ENCODE results near the gene ATRAID.
"Not testable (repeated sequence)": the region's sequence is repeated elsewhere in the genome, so short reads cannot be mapped to it uniquely, and the experiment has no call there.

ATRAID gene

DNA sequence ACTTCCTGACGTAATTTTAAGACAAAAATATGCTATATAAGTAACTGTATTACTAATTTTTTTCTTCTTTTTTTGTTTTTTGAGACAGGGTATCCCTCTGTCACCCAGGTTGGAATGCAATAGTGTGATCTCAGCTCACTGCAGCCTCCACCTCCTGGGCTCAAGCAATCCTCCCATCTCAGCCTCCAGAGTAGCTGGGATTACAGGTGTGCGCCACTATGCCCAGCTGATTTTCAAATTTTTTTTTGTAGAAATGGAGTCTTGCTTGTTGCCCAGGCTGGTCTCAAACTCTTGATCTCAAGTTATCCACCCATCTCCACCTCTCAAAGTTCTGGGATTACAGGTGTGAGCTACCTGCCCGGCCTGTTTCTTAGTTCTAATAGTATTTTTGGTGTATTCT lies 33.4 kb upstream of the ATRAID start:
- TF ChIP-seq POLR2A (IDR thresholded peaks at IDR 0.05; ENCODE audit: low read depth, low read length) = no peak
- no peak for TF ChIP-seq TAF1 (IDR thresholded peaks at IDR 0.05; ENCODE audit: borderline replicate concordance, low read depth, low read length)
- TF ChIP-seq POLR2AphosphoS5 (IDR thresholded peaks at IDR 0.05; ENCODE audit: low read depth, low read length) = no peak
- DNase-seq (ENCODE audit: insufficient read length) (no peak), FAIRE-seq (no peak)

DNA sequence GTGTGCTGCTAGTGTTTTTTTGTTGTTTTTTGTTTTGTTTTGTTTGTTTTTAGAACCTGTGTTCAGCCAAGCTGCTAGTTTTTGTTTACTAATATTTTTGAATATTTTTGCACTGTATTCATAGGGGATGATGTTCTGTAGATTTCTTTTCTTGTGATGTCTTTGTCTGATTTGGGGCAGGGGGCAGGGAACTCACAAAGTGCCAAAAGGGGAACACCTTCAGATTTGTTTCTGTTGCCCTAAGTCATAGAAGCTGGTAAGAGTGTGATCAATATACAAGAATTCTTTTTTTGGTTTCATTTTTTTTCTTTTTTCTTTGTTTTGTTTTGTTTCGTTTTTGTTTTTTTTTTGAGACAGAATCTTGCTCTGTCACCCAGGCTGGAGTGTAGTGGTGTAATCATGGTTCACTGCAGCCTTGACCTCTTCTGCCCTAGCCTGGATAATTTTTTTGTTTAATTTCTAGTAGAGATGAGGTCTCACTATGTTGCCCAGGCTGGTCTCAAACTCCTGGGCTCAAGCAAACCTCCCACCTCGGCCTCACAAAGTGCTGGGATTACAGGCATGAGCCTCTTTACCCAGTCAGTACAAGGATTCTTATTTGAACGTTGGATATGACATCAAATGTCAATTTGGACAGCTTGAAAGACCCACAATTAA lies 32.4 kb upstream of the ATRAID start:
- DNase-seq (ENCODE audit: insufficient read length) = no peak
- FAIRE-seq = no peak
- TF ChIP-seq POLR2AphosphoS5 (IDR thresholded peaks at IDR 0.05; ENCODE audit: low read depth, low read length) (no peak), POLR2A (IDR thresholded peaks at IDR 0.05; ENCODE audit: low read depth, low read length) (no peak), TAF1 (IDR thresholded peaks at IDR 0.05; ENCODE audit: borderline replicate concordance, low read depth, low read length) (no peak)

DNA sequence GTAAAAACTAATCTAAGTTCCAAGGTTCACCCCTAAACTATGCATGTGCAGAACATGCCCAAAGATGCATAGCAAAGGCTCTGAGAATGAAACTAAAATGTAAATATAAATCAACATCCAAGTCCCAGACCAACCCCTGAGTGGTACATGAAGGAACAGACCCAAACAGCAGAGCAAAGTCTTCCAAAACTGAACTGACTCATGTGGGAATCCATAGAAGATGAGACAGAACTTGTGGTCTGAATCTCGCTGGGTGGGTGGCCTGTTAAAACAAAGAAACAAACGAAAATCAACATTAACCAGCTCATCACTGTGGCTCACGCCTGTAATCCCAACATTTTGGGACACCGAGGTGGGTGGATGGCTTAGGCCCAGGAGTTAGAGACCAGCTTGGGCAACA lies 29.5 kb upstream of the ATRAID start:
- FAIRE-seq (no peak), DNase-seq (ENCODE audit: insufficient read length) (no peak)
- no peak for TF ChIP-seq TAF1 (IDR thresholded peaks at IDR 0.05; ENCODE audit: borderline replicate concordance, low read depth, low read length)
- no peak for TF ChIP-seq POLR2A (IDR thresholded peaks at IDR 0.05; ENCODE audit: low read depth, low read length)
- no peak for TF ChIP-seq POLR2AphosphoS5 (IDR thresholded peaks at IDR 0.05; ENCODE audit: low read depth, low read length)

DNA sequence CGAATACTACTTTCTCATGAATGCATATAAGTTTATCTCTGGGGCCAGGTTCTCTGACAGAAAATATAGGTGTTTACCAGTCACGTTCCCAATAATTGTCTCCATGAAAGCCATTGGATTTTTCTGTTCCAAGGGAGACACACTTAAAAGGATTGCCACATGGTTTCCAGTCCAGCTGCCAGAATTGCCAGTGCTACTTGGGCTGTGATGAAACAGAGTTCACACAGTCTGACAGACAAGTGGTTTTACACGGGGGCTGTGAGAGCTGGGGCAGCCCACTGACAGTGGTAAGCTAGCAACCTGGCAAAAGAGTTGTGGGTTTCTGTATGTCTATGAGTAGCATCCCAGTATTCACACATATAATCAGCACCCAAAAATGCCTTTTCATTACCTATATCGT lies 27.7 kb upstream of the ATRAID start:
- no peak for DNase-seq (ENCODE audit: insufficient read length)
- FAIRE-seq = no peak
- TF ChIP-seq POLR2AphosphoS5 (IDR thresholded peaks at IDR 0.05; ENCODE audit: low read depth, low read length) (no peak), POLR2A (IDR thresholded peaks at IDR 0.05; ENCODE audit: low read depth, low read length) (no peak), TAF1 (IDR thresholded peaks at IDR 0.05; ENCODE audit: borderline replicate concordance, low read depth, low read length) (no peak)

DNA sequence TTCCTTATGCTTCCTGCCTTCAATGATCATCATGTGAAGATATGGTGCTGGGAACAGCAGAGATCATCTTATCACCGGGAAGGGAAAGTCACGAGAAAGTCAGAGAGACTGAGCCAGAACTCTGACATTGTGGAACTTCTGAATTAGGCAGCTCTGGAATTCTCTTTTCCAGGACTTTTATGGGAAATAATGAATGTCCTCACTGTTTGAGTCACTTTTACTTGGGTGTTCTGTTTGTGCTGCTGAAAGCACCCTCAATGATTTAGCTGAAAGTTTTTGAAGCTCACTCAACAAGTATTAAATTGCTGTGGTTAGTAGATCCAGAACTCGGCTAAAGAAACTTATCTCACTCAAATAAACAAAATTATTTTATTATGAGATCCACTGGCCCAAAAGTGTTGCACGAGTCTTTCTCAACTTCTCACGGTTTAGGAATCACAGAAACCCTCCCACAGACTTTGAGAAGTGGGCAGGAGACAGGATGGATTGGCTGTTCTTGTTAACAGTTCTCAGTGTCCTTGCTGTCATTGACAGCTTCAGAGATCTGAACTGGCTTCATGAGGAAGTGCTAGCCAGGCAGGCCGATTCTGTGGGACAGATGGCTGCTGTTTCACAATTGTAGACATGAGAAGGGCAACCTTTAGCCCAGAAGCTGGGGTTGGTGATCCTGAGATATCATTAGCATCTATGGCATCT lies 26.4 kb upstream of the ATRAID start:
- DNase-seq (ENCODE audit: insufficient read length) (no peak), FAIRE-seq (no peak)

DNA sequence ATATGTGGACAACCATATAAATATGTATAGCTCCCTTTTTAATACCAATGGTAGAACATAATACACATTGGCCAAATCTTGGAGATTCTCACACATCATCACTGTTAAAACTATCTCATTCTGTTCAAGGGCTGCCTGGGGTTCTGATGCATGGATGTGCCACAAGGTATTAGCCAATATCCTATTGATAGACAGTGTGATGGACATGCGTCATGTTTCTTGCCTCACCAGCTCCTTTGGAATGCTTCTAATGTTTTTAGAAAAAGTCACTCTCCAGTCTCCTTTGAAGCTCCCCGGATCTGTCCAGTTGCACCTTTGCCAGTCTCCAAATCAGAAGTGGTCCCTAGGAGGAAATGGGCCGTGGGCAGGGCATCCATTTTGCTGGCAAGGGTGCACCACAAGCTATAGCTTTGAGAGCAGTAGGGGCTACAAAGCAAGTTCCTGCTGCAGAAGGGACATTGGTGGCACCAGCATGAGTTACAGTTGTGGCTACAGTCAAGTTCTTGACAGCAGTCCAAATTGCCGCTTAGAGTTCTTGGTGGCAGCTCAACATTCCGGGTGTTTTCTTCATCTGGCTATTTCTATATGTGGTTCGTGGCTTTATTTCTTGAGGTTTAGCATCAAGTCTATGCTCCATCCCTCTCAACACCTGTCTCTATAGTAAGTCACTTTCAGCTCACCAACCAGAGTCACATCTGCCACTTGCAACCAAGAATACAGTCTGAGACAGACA lies 25.1 kb upstream of the ATRAID start:
- FAIRE-seq = no peak
- no peak for TF ChIP-seq TAF1 (IDR thresholded peaks at IDR 0.05; ENCODE audit: borderline replicate concordance, low read depth, low read length)
- TF ChIP-seq POLR2A (IDR thresholded peaks at IDR 0.05; ENCODE audit: low read depth, low read length) = no peak
- no peak for TF ChIP-seq POLR2AphosphoS5 (IDR thresholded peaks at IDR 0.05; ENCODE audit: low read depth, low read length)
- no peak for DNase-seq (ENCODE audit: insufficient read length)

More for the DNA sequence above, 26.4 kb upstream of the ATRAID start:
- TF ChIP-seq POLR2A (IDR thresholded peaks at IDR 0.05; ENCODE audit: low read depth, low read length) (no peak), TAF1 (IDR thresholded peaks at IDR 0.05; ENCODE audit: borderline replicate concordance, low read depth, low read length) (no peak), POLR2AphosphoS5 (IDR thresholded peaks at IDR 0.05; ENCODE audit: low read depth, low read length) (no peak)

DNA sequence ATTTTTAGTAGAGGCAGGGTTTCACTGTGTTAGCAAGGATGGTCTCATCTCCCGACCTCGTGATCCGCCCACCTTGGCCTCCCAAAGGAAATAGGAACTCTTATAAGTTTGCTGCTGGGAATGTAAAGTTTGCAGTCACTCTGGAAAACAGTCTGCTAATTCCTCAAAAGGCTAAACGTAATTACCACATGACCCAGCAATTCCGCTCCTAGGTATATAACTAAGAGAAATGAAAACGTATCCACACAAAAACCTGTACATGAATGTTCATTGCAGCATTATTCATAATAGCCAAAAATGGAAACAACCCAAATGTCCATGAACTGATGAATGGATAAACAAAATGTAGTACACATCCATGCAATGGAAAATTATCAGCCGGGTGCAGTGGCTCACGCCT lies 21.9 kb upstream of the ATRAID start:
- FAIRE-seq = no peak
- DNase-seq (ENCODE audit: insufficient read length) = no peak
- no peak for TF ChIP-seq POLR2AphosphoS5 (IDR thresholded peaks at IDR 0.05; ENCODE audit: low read depth, low read length)
- TF ChIP-seq POLR2A (IDR thresholded peaks at IDR 0.05; ENCODE audit: low read depth, low read length) = no peak
- TF ChIP-seq TAF1 (IDR thresholded peaks at IDR 0.05; ENCODE audit: borderline replicate concordance, low read depth, low read length) = no peak

DNA sequence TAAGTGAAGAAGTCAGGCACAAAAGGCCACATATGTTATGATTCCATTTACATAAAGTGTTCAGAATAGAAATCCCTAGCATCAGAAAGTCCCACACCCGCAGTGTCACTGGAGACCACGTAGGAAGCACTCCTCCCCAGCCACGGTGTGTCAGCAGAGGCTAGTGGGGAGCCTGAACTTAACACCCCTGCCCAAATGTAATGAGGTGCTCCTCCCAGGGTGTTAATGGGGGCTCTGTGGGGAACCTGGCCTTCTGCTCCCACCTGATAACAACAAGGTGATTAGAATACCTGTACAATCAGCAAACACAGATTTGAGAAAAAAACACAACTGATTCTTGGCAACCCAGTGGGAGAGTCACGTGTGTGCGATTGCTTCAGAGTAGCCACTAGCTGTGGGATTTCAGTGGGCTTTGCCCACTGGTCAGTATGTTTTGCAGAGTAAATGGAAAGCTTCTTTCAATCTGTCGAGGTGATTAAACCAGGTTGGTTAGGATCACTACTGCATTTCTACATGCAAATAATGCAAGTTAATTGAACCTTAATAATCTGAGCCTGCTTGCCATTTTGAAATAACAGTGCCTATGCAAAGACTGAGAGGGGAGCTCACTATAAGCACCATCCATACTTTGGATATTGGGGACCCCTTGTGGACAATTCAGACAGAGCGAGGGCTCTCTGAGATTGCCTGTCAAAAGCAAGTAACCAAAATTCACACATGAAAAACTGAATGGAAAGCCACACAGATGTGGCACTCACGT lies 20.6 kb upstream of the ATRAID start:
- no peak for FAIRE-seq
- no peak for DNase-seq (ENCODE audit: insufficient read length)

DNA sequence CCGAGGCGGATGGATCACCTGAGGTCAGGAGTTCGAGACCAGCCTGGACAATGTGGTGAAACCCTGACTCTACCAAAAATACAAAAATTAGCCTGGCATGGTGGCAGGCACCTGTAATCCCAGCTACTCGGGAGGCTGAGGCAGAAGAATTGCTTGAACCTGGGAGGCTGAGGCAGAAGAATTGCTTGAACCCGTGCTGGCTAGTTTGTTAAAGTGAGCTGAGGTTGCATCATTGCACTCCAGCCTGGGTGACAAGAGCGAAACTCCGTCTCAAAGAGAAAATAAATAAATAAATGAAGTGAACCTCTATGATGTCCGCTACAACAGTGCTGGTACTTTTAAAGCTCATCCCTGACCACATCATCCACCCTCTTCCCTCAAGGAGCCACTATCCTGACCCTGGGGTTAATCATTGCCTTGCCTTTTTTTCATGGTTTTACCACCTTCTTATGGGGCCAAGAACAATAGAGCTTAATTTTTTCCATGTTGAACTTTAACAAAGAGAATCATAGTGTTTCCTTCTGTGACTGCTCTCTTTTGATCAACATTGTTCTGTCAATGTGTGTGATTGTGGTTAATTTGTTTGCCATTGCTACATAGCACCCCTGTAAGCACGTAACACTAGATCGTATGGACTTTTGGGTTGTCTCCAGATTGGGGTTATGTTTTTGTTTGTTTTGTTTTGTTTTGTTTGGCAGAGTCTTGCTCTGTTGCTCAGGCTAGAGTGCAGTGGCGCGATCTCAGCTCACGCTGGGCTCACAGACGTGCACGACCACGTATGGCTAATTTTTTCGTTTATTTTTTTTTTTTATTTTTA lies 17.1 kb upstream of the ATRAID start:
- DNase-seq (ENCODE audit: insufficient read length) (no peak), FAIRE-seq (no peak)
- TF ChIP-seq TAF1 (IDR thresholded peaks at IDR 0.05; ENCODE audit: borderline replicate concordance, low read depth, low read length) (no peak), POLR2AphosphoS5 (IDR thresholded peaks at IDR 0.05; ENCODE audit: low read depth, low read length) (no peak), POLR2A (IDR thresholded peaks at IDR 0.05; ENCODE audit: low read depth, low read length) (no peak)

More for the DNA sequence above, 20.6 kb upstream of the ATRAID start:
- TF ChIP-seq POLR2A (IDR thresholded peaks at IDR 0.05; ENCODE audit: low read depth, low read length) = no peak
- no peak for TF ChIP-seq TAF1 (IDR thresholded peaks at IDR 0.05; ENCODE audit: borderline replicate concordance, low read depth, low read length)
- TF ChIP-seq POLR2AphosphoS5 (IDR thresholded peaks at IDR 0.05; ENCODE audit: low read depth, low read length) = no peak

DNA sequence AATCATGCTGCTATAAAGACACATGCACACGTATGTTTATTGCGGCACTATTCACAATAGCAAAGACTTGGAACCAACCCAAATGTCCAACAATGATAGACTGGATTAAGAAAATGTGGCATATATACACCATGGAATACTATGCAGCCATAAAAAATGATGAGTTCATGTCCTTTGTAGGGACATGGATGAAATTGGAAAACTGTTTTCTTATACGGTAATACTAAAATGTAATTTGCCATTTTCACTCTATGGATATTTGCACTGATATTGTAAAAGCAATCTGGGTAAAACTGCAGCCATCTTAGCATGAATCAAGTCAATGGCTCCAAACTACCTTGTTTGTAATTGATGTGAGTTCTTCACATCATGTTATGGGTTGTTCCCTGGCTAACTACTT lies 16.0 kb upstream of the ATRAID start:
- not testable (repeated sequence) for FAIRE-seq; DNase-seq (ENCODE audit: insufficient read length)

DNA sequence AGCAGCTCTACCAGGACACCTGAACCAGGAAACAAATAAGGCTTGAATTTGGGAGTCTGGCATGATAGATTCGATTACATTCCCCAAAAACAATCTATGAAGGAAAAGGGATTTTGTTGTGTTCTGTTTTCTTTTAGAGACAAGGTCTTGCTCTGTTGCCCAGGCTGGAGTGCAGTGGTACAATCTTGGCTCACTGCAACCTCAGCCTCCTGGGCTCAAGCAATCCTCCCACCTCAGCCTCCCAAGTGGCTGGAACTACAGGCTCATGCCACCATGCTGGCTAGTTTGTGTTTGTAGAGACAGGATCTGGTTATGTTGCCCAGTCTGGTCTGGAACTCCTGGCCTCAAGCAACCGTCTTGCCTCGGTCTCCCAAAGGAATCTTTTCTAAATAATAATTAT lies 13.8 kb upstream of the ATRAID start:
- DNase-seq (ENCODE audit: insufficient read length); FAIRE-seq: not testable (repeated sequence)
